GM19043 (cell line): Measurements from ENCODE around the gene OR2T27.
"Not testable (repeated sequence)": the region's sequence is repeated elsewhere in the genome, so short reads cannot be mapped to it uniquely, and the experiment has no call there.

Source experiments
- ATAC-seq: cut with Tn5 transposase; IDR thresholded peaks from one replicate; pipeline ENCODE4 v1.9.1; 2021; ENCODE audit warnings: low read depth; ENCODE audit not compliant: unreplicated experiment

OR2T27 gene

GRCh38 chr1:248655354-248655753 lies at the start of gene OR2T27:
Gene OR2T27, minus strand, starts transcription at chr1:248655528. Its CDS starts 4,644 bp downstream, at chr1:248650884.
- ATAC-seq = peak; percentile 83

- no peak for ATAC-seq
Observed at GRCh38 chr1:248704606-248705005, 49.3 kb upstream of the OR2T27 start.

- ATAC-seq = no peak
Observed at GRCh38 chr1:248703674-248704073, 48.3 kb upstream of the OR2T27 start.

DNA sequence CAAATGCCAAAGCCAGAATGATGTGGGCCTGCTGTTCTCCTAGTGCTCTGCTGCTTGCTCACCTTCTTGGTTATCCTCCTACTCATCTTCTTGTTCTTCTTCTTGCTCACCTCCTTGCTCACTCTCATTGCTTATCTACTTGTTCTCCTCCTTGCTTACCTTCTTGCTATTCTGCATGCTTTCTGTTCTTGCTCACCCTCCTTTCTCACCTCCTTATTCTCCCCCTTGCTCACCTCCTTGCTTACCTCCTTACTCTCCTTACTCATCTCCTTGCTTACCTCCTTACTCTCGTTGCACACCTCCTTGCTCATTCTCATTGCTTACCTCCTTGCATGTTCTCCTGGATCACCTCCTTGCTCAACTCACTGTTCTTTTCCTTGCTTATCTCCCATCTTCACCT lies 47.4 kb upstream of the OR2T27 start, which contains the start of gene OR14I1:
TSS of gene OR14I1 (minus strand) at position 53 of the 400 bp plus-strand sequence.
- ATAC-seq = no peak

DNA sequence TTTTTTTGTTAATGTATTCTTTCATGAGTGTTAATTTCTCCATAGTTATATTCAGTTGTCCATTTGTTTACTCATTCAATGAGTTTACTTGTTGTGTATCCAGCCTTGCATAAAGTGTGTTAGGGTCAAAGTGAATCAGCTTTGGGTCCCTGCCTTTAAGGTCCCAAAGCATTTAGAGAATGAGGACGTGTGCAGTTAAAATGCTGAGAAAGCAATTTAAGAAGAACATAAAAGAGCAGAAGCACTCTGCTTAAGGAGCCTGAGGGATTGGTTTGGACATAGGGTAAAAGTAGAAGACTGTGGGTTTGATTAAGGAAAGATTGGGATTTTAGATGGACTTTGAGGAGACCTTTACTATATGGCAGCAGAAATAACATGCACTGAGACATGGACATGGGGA lies 43.8 kb upstream of the OR2T27 start:
- ATAC-seq = no peak

GRCh38 chr1:248697907-248698306 lies 42.6 kb upstream of the OR2T27 start:
- ATAC-seq = no peak

DNA sequence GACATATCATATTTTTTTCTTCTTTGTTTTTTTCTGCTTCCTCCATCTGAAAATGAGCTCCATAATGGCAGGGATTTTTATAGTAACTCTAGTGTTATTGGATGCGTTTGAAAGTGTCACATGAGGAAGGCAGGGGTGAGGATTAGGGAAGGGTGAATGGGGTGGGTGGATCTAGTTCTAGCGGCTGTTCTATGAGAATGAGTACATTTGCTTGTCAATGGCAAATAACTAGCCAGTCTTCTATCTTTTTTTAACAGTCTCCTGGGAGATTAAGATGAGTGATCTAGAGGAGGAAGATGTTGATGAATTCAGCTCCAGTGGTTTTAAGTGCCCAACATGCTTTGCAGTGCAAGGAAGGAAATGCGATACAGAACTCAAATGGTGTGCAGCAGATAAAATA lies 41.4 kb upstream of the OR2T27 start:
- no peak for ATAC-seq

DNA sequence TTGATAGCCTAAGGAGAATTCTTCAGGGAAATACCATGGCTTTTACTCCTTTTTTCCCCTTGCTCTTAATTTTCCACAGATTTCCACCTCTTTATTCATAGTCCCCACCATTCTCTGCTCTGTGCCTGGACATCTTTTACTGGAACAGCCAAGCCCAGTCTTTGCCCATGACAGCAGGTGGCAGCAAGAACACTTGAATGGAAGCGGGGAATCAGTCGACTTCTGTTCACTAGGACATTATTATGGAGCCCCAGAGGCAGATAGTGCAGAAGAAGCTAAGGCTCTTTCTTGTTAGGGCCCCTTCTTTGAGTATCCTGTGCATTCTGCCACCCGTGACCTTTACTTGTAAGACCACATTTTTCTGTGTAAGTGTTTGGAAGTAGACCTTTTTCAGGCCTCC lies 40.9 kb upstream of the OR2T27 start:
- ATAC-seq = no peak

- no peak for ATAC-seq
Observed at GRCh38 chr1:248695451-248696132, 40.3 kb upstream of the OR2T27 start.

GRCh38 chr1:248691567-248692155 lies 36.3 kb upstream of the OR2T27 start:
- no peak for ATAC-seq

- ATAC-seq = peak; percentile 59
Observed at GRCh38 chr1:248688527-248689298, 33.4 kb upstream of the OR2T27 start.

DNA sequence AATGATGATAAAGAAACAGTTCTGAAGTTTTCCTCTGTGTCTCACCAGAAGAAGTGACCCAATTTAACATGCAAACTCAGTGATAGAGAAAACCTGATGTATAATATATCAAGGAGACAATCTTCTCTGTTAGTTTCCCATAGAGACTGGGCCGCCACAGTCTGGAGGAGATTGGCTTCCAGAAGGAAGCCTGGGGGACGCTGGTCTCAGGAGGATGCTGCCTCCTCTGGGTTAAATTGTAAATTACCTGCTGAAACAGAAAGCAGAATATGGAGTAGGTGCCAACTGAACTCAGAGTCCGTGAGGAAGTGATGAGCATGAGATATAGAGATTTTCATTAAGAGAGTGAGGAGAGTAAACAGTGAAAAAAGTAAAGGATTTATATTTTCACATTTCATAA lies 31.5 kb upstream of the OR2T27 start:
- peak; percentile 84 for ATAC-seq

DNA sequence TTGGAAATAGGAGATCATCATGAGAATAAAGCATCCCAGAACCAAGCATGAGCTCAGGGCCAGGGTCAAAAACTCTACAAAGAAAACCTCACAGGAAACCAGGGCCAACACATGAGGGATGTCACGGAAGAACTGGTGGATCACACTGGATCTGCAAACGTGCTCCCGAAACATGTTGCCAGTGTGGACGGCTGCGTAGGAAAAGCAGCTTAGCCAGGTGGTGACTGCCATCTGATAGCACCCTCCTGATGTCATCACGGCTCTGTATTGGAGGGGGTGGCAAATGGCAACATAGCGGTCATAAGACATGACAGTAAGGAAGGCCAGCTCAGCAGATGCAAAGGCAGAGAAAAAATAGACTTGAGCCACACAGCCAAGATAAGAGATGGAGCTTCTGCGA lies 26.3 kb upstream of the OR2T27 start:
- ATAC-seq = no peak

GRCh38 chr1:248670003-248670402 lies 14.7 kb upstream of the OR2T27 start:
- ATAC-seq = no peak

DNA sequence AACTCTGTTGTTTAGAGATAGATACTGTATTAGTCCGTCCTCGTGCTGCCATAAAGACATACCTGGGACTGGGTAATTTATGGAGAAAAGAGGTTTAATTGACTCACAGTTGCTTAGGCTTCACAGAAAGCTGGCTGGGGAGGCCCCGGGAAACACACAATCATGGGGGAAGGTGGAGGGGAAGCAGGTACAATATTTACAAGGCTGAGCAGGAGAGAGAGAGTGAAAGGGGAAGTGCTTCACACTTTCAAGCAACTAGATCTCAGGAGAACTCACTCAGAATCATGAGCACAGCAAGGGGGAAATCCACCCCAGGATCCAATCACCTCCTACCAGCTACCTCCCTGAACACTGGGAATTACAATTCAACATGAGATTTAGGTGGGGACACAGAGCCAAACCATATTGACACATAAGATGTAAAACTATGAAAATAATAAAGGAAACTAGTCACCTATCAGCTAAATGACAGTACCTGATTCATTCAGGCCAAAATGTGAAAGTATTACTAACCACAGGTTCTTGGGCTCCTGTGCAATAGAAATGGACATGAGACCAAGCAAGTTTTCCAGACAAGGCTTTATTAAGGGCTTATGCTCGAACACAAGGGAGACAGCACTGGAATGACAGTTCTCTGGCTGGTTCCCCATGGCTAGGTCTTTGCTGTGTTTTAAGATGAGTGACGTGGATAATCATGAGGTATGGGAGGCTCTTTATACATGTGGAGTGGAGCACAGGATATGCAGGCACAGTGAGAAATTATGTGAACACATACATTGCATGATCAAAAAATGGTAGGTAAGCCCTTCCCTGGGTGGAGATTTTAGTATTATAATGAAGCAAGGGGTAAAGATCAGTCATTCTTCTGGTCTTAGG lies 8.4 kb upstream of the OR2T27 start:
- peak; percentile 95 for ATAC-seq

- ATAC-seq = not testable (repeated sequence)
Observed at GRCh38 chr1:248656797-248657196, 1.5 kb upstream of the OR2T27 start.

DNA sequence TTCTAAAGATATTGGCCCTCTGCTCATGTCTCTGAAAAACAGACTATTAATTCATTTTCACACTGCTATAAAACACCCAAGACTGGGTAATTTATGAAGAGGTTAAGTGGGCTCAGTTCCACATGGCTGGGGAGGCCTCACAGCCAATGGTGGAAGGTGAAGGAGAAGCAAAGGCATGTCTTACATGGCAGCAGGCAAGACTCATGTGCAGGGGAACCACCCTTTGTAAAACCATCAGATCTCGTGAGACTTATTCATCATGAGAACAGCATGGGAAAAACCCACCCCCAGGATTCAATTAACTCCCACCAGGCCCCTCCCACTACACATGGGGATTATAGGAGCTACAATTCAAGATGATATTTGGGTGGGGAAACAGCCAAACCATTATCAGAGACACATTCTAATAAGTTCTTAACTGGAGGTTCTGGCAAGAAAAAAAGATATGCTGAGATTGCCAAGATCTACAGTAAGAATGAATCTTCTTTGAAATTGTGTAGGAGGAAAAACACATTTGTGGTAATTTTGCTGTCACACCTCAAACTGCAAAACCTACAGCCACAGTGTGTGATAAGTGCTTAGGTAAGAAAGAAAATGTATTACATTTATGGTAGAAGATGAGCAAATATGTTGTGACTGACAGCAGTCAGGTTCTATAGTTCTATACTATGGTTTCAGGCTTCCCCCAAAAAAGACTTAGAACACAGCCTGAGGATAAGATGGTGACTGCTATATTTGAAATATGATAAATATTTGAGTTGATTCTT lies 6.4 kb downstream of the OR2T27 start:
- ATAC-seq = not testable (repeated sequence)

GRCh38 chr1:248645178-248645577 lies 10.2 kb downstream of the OR2T27 start, which contains the start of gene OR2T35:
Gene OR2T35, minus strand, starts transcription at chr1:248645278. Its CDS starts 6,020 bp downstream, at chr1:248639258.
- not testable (repeated sequence) for ATAC-seq

DNA sequence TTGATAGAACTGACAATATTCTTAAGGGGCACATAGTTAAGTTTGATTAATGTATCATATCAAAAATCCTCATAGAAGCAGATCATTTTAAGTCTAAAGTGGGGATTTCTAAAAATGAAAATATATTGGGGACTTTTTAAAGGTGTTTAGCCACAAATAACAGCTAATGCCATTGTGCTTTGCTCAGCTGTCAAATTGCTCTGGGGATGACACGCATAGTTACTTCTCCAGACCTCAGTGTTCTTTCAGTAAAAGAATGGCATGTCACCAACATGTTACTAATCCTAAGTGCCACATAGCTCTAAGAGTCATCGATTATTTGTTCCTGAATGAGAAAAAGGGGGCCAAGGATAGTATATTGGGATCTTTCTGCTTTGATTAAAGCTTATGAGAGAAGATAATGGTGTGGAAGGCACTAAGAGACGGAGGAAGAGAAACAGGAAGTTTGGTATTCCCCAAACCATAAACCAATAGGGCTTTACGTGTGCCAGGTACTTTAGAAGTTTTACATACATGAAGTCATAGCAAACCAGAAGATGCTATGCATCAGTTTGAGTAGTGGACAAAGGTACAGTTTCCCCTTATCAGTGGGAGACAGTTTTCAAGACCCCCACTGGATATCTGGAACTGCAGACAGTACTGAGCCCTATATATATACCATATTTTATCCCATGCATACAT lies 12.2 kb downstream of the OR2T27 start:
- ATAC-seq = peak; percentile 48
